Endothelial cell of umbilical vein (primary cell): ENCODE data around the gene GABARAP.

Experiments
- CTCF ChIP-seq, 2 donors: IDR thresholded peaks; 1 replicate in 1 of 2; 2 replicates in 1 of 2; pipeline ENCODE4 v1.5.1; 2011; ENCODE audit warnings: low read length in 2 of 2, mild to moderate bottlenecking in 2 of 2, moderate library complexity in 2 of 2, control low read depth in 1 of 2, inconsistent platforms in 1 of 2, low read depth in 1 of 2; ENCODE audit not compliant: insufficient read depth in 1 of 2; ENCODE audit errors: extremely low read depth in 1 of 2
- EZH2 ChIP-seq: IDR thresholded peaks from 2 replicates; pipeline ENCODE4 v1.6.1; 2012; ENCODE audit warnings: borderline replicate concordance, low read depth, mild to moderate bottlenecking, moderate library complexity, low read length, inconsistent platforms; ENCODE audit not compliant: severe bottlenecking
- JUN ChIP-seq: IDR thresholded peaks from 2 replicates; pipeline ENCODE4 v1.6.1; 2011; ENCODE audit warnings: borderline replicate concordance, low read depth; ENCODE audit not compliant: insufficient read length, insufficient read depth
- MYC ChIP-seq: IDR thresholded peaks from one replicate; pipeline ENCODE4 v1.6.1; 2011; ENCODE audit warnings: mild to moderate bottlenecking, low read depth, low read length
- POLR2A ChIP-seq: IDR thresholded peaks from 2 replicates; pipeline ENCODE4 v1.6.1; 2012; ENCODE audit warnings: low read depth, mild to moderate bottlenecking, control low read depth, low read length
- POLR2AphosphoS5 ChIP-seq: IDR thresholded peaks from 2 replicates; pipeline ENCODE4 v1.6.1; 2012; ENCODE audit warnings: low read depth, mild to moderate bottlenecking, control low read depth, low read length, moderate library complexity; ENCODE audit not compliant: insufficient read depth
- TF ChIP-seq, protein P1 (sequence below): IDR thresholded peaks from 2 replicates; pipeline ENCODE4 v1.6.1; 2011; ENCODE audit not compliant: insufficient read depth, insufficient read length

- no peak for TF ChIP-seq EZH2
- TF ChIP-seq POLR2A = no peak
- no peak for TF ChIP-seq CTCF (IDR thresholded peaks at IDR 0.05; ENCODE audit: extremely low read depth in 1 of 2, insufficient read depth in 1 of 2, low read depth in 1 of 2, low read length in 2 of 2)
- TF ChIP-seq POLR2AphosphoS5 = no peak
- TF ChIP-seq, protein P1, sequence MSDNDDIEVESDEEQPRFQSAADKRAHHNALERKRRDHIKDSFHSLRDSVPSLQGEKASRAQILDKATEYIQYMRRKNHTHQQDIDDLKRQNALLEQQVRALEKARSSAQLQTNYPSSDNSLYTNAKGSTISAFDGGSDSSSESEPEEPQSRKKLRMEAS = no peak
- TF ChIP-seq JUN = no peak
- no peak for TF ChIP-seq MYC
Observed at GRCh38 chr17:7218758-7219157, 23.5 kb downstream of the GABARAP start.
